Spleen (tissue), 11 donors: ENCODE results near the gene STAG1. TPM values are rescaled to one million over a fixed set of nuclear protein-coding genes. Genes with fewer than 3 reads are reported as not detected.
"Not testable (repeated sequence)": the region's sequence is repeated elsewhere in the genome, so short reads cannot be mapped to it uniquely, and the experiment has no call there.

Source experiments
- DNase-seq: peaks from one replicate; pipeline ENCODE4 v3.0.0-alpha.2; 2020
- H3K27ac ChIP-seq, 8 donors: fragments of 200-600 bp; sonication (generic) in 7 of 8; 1 replicate in 4 of 8; 2 replicates in 4 of 8; pipeline versions ENCODE4 v1.5.0 to v1.8.0; 2016 to 2021; ENCODE audit warnings: inconsistent platforms in 4 of 8, mild to moderate bottlenecking in 4 of 8, moderate library complexity in 1 of 8
- H3K27me3 ChIP-seq, 7 donors: fragments of 200-600 bp; sonication (generic) in 6 of 7; replicated peaks in 1 of 7; 1 replicate in 4 of 7; 2 replicates in 3 of 7; pipeline versions ENCODE4 v1.5.0 to v1.8.0; 2016 to 2021; ENCODE audit warnings: inconsistent platforms in 3 of 7, mild to moderate bottlenecking in 1 of 7
- H3K36me3 ChIP-seq, 6 donors: fragments of 200-600 bp; sonication (generic) in 5 of 6; 1 replicate in 4 of 6; 2 replicates in 2 of 6; pipeline versions ENCODE4 v1.5.0 to v1.8.0; 2016 to 2021; ENCODE audit warnings: inconsistent platforms in 2 of 6
- H3K4me1 ChIP-seq, 6 donors: fragments of 200-600 bp; sonication (generic) in 5 of 6; 1 replicate in 3 of 6; 2 replicates in 3 of 6; pipeline versions ENCODE4 v1.5.0 to v1.8.0; 2016 to 2021; ENCODE audit warnings: inconsistent platforms in 3 of 6
- H3K4me3 ChIP-seq, 8 donors: fragments of 200-600 bp; sonication (generic) in 7 of 8; 1 replicate in 4 of 8; 2 replicates in 4 of 8; pipeline versions ENCODE4 v1.5.0 to v1.8.0; 2016 to 2021; ENCODE audit warnings: inconsistent platforms in 4 of 8, mild to moderate bottlenecking in 4 of 8, moderate library complexity in 2 of 8
- H3K9me3 ChIP-seq, 8 donors: fragments of 200-600 bp; sonication (generic) in 7 of 8; 1 replicate in 4 of 8; 2 replicates in 4 of 8; pipeline versions ENCODE4 v1.5.0 to v1.8.0; 2016 to 2021; ENCODE audit warnings: inconsistent platforms in 4 of 8
- CTCF ChIP-seq, 11 experiments: fragments of 200-600 bp in 7 of 11; fragments of 450-650 bp in 4 of 11; sonication (generic) in 4 of 11; IDR thresholded peaks in 8 of 11; conservative IDR thresholded peaks in 3 of 11; 1 replicate in 7 of 11; 2 replicates in 4 of 11; pipeline versions ENCODE4 v1.4.0 to v1.8.0; 2016 to 2021; ENCODE audit warnings: antibody characterized with exemption in 11 of 11, inconsistent platforms in 4 of 11, mild to moderate bottlenecking in 1 of 11
- POLR2A ChIP-seq, 3 donors: fragments of 450-650 bp; IDR thresholded peaks; one replicate each; pipeline ENCODE4 v1.5.1; 2017; ENCODE audit warnings: antibody characterized with exemption in 3 of 3, mild to moderate bottlenecking in 1 of 3
- POLR2AphosphoS5 ChIP-seq, 3 donors: sonication (generic); formaldehyde crosslinking; IDR thresholded peaks; one replicate each; pipeline ENCODE4 v1.5.1; 2017; ENCODE audit warnings: antibody characterized with exemption in 3 of 3
- WGBS, 5 donors: extraction: QIAGEN DNeasy Blood & Tissue Kit in 3 of 5; methylation state at CpG; one replicate each; pipeline versions ENCODE4 v1.1.5 to v1.1.7; 2013 to 2018; 5-methylcytosine and 5-hydroxymethylcytosine counted together
- intact Hi-C: fragments of 100-400 bp; cut with DNase I; formaldehyde crosslinking; loops from one replicate; pipeline ENCODE4 v1.15.0; 2023; ENCODE audit warnings: low total_unique reads
- polyA plus RNA-seq, 3 donors: library from polyadenylated mRNA; stranded (reverse); fragments of 200-250 nt; gene quantifications; one replicate each; pipeline ENCODE4 v1.2.1, GENCODE V29; 2013
- total RNA-seq, 7 donors: library from RNA; depleted of rRNA in 3 of 7; stranded (reverse); fragments of >200 nt in 3 of 7; fragmentation: NEBNext Ultra II Directional in 4 of 7; extraction: Animal tissue kit (Norgen Biotek cat#: 25700) in 4 of 7; gene quantifications; one replicate each; pipeline versions ENCODE4 v1.1.0 to v1.2.1, GENCODE V29; 2016 to 2021
- donor health status: healthy with polysubstance abuse.
- donor health status: DM: no; HTN: no; CAD: no; lungs with moderate emphysema.
- donor health status: DM: no; HTN: no; CAD: no.
- donor health status: Bipolar disorder and iron deficiency.
- donor health status: healthy.
- donor health status: DM: no; HTN: no; CAD: no.
- donor health status: DM: yes; HTN: yes; CAD: no.

STAG1 gene
- total and polyA plus RNA-seq, 10 donors, result 7.2 to 61.6 (median 47.3) TPM

GRCh38 chr3:136720091-136720490, 32.1 kb downstream of the STAG1 start:
- H3K4me3 ChIP-seq, result no peak overlapping the region
- intact Hi-C loops, result no loop called here
- 96 to 100% (median 98%) methylated on average over 5 of the region's 5 CpGs for WGBS, 5 donors

GRCh38 chr3:136716629-136717028, 35.5 kb downstream of the STAG1 start:
- intact Hi-C loops, result no loop called here
- H3K4me3 ChIP-seq, result no peak overlapping the region
- no peaks in the 10 kb centered on the region for H3K27me3 ChIP-seq
- no peak for TF ChIP-seq POLR2AphosphoS5 (IDR thresholded peaks at IDR 0.05)
- TF ChIP-seq POLR2A (IDR thresholded peaks at IDR 0.05), result no peak
- TF ChIP-seq CTCF (IDR thresholded peaks at IDR 0.05 in 8 of 11, conservative IDR thresholded peaks at IDR 0.05 in 3 of 11), result no peak
- DNase-seq, result no peak
- H3K27ac ChIP-seq, result no peak overlapping the region
- H3K4me1 ChIP-seq, result peaks cover 0 to 51% (median 10%) of the 10 kb centered on the region in 6 donors
- WGBS, 5 donors, result 68 to 84% (median 82%) methylated on average over 1 of the region's 1 CpG
- peaks cover 0 to 24% (median 0%) of the 10 kb centered on the region in 6 donors for H3K36me3 ChIP-seq
- H3K9me3 ChIP-seq, result no peaks in the 10 kb centered on the region

More at GRCh38 chr3:136720091-136720490, 32.1 kb downstream of the STAG1 start:
- H3K27ac ChIP-seq, result no peak overlapping the region
- peaks cover 0 to 16% (median 0%) of the 10 kb centered on the region in 6 donors for H3K36me3 ChIP-seq
- H3K9me3 ChIP-seq, result peaks cover 0 to 5% (median 0%) of the 10 kb centered on the region in 8 donors
- no peak for DNase-seq
- peaks cover under 1 to 27% (median 7%) of the 10 kb centered on the region in 6 donors for H3K4me1 ChIP-seq
- no peak for TF ChIP-seq CTCF (IDR thresholded peaks at IDR 0.05 in 8 of 11, conservative IDR thresholded peaks at IDR 0.05 in 3 of 11)
- TF ChIP-seq POLR2A (IDR thresholded peaks at IDR 0.05), result no peak
- no peaks in the 10 kb centered on the region for H3K27me3 ChIP-seq

- Histone ChIP-seq H3K27ac (peak overlapping the region in 7 of 8 donors; percentile 5 to 89 (median 77)), H3K36me3 (peaks cover 0 to 18% (median 0%) of the 10 kb centered on the region in 6 donors), H3K9me3 (no peaks in the 10 kb centered on the region), H3K4me3 (peak overlapping the region in 1 of 8 donors; percentile 27), H3K4me1 (peaks cover 0 to 74% (median 12%) of the 10 kb centered on the region in 6 donors), H3K27me3 (no peaks in the 10 kb centered on the region)
- 50 to 79% (median 71%) methylated on average over 6 of the region's 6 CpGs for WGBS, 5 donors
- TF ChIP-seq CTCF (IDR thresholded peaks at IDR 0.05 in 8 of 11, conservative IDR thresholded peaks at IDR 0.05 in 3 of 11) (no peak), POLR2AphosphoS5 (IDR thresholded peaks at IDR 0.05) (peak in 1 of 3 donors; percentile 32)
- DNase-seq, result peak; percentile 83
- intact Hi-C loops, result no loop called here
Observed at GRCh38 chr3:136714020-136714419, 38.2 kb downstream of the STAG1 start.

GRCh38 chr3:136712941-136713340, 39.2 kb downstream of the STAG1 start:
- Histone ChIP-seq H3K27ac (peak overlapping the region in 5 of 8 donors; percentile 62 to 89 (median 83)), H3K4me3 (no peak overlapping the region), H3K4me1 (peaks cover 0 to 82% (median 15%) of the 10 kb centered on the region in 6 donors), H3K36me3 (peaks cover 0 to 14% (median 0%) of the 10 kb centered on the region in 6 donors), H3K9me3 (no peaks in the 10 kb centered on the region), H3K27me3 (no peaks in the 10 kb centered on the region)
- no peak for TF ChIP-seq POLR2A (IDR thresholded peaks at IDR 0.05)
- no peak for TF ChIP-seq POLR2AphosphoS5 (IDR thresholded peaks at IDR 0.05)
- TF ChIP-seq CTCF (IDR thresholded peaks at IDR 0.05 in 8 of 11, conservative IDR thresholded peaks at IDR 0.05 in 3 of 11), result no peak
- DNase-seq, result no peak
- intact Hi-C loops, result no loop called here
- WGBS, 5 donors, result 64 to 90% (median 71%) methylated on average over 6 of the region's 6 CpGs

GRCh38 chr3:136711888-136712287, 40.3 kb downstream of the STAG1 start:
- intact Hi-C loops, H3K27ac ChIP-seq, H3K4me3 ChIP-seq, DNase-seq, H3K9me3 ChIP-seq, H3K27me3 ChIP-seq: not testable (repeated sequence)
- H3K36me3 ChIP-seq, result peaks cover 0 to 19% (median 0%) of the 10 kb centered on the region in 6 donors
- H3K4me1 ChIP-seq, result peaks cover 0 to 82% (median 17%) of the 10 kb centered on the region in 6 donors
- 91 to 98% (median 94%) methylated on average over 9 of the region's 9 CpGs for WGBS, 5 donors
